Neural cell (in vitro differentiated cells): ENCODE results near the gene MICAL2. TPM values are rescaled to one million over a fixed set of nuclear protein-coding genes. Genes with fewer than 3 reads are reported as not detected.

Experiments
- H2AFZ ChIP-seq: fragments of 200-600, 300-800 bp; sonication (generic), shearing (Covaris generic); 2 replicates; pipeline ENCODE4 v1.6.0; 2014; ENCODE audit warnings: low read depth, mild to moderate bottlenecking, antibody characterized with exemption, low read length, moderate library complexity
- H3F3A ChIP-seq: fragments of 200-600 bp; shearing (Covaris generic); 2 replicates; pipeline ENCODE4 v1.6.1; 2016; ENCODE audit warnings: mild to moderate bottlenecking, moderate library complexity, mixed read lengths, antibody characterized with exemption, low read length; ENCODE audit not compliant: insufficient read depth, poor library complexity, severe bottlenecking
- H3K27ac ChIP-seq: fragments of 200-600, 300-800 bp; sonication (generic), shearing (Covaris generic); 2 replicates; pipeline ENCODE4 v1.5.1; 2014; ENCODE audit warnings: mild to moderate bottlenecking, low read length, moderate library complexity
- H3K27me3 ChIP-seq: fragments of 300-800, 200-600 bp; sonication (generic), shearing (Covaris generic); 2 replicates; pipeline ENCODE4 v1.6.0; 2014; ENCODE audit warnings: mild to moderate bottlenecking, low read depth, low read length, moderate library complexity; ENCODE audit not compliant: insufficient read depth
- H3K36me3 ChIP-seq: fragments of 300-800, 200-600 bp; sonication (generic), shearing (Covaris generic); 2 replicates; pipeline ENCODE4 v1.5.1; 2014; ENCODE audit warnings: mild to moderate bottlenecking, antibody characterized with exemption, low read length, moderate library complexity; ENCODE audit not compliant: insufficient read depth
- H3K4me2 ChIP-seq: fragments of 300-800, 200-600 bp; sonication (generic), shearing (Covaris generic); 2 replicates; pipeline ENCODE4 v1.6.0; 2014; ENCODE audit warnings: mild to moderate bottlenecking, low read length
- H3K4me3 ChIP-seq: fragments of 300-800, 200-600 bp; sonication (generic), shearing (Covaris generic); 2 replicates; pipeline ENCODE4 v1.5.1; 2014; ENCODE audit warnings: mild to moderate bottlenecking, low read length, moderate library complexity
- H3K79me2 ChIP-seq: fragments of 200-600 bp; shearing (Covaris generic); replicated peaks from 2 replicates; pipeline ENCODE4 v1.6.0; 2014; ENCODE audit warnings: mild to moderate bottlenecking, low read length, moderate library complexity; ENCODE audit not compliant: insufficient read depth
- H3K9ac ChIP-seq: fragments of 300-800, 200-600 bp; sonication (generic), shearing (Covaris generic); 2 replicates; pipeline ENCODE4 v1.6.1; 2016; ENCODE audit warnings: mild to moderate bottlenecking, low read length, mixed read lengths
- H3K9me2 ChIP-seq: fragments of 200-600 bp; shearing (Covaris generic); 2 replicates; pipeline ENCODE4 v1.6.1; 2016; ENCODE audit warnings: mild to moderate bottlenecking, low read length, mixed read lengths; ENCODE audit not compliant: insufficient read depth
- H3K9me3 ChIP-seq: fragments of 200-600, 300-800 bp; sonication (generic), shearing (Covaris generic); 2 replicates; pipeline ENCODE4 v1.6.1; 2016; ENCODE audit warnings: mild to moderate bottlenecking, mixed run types, low read length, moderate library complexity, mixed read lengths
- H4K20me1 ChIP-seq: fragments of 200-600 bp; shearing (Covaris generic); 2 replicates; pipeline ENCODE4 v1.6.1; 2016; ENCODE audit warnings: mild to moderate bottlenecking, mixed run types; ENCODE audit not compliant: insufficient read depth
- EP300 ChIP-seq: fragments of 450-650 bp; conservative IDR thresholded peaks from 2 replicates; pipeline ENCODE4 v1.6.1; 2014; ENCODE audit warnings: antibody characterized with exemption, mild to moderate bottlenecking, moderate library complexity; ENCODE audit not compliant: poor library complexity, severe bottlenecking
- EZH2 ChIP-seq: fragments of 200-600, 300-800 bp; shearing (Covaris generic), sonication (generic); IDR thresholded peaks from 2 replicates; pipeline ENCODE4 v1.6.1; 2014; ENCODE audit warnings: antibody characterized with exemption, low read length, borderline replicate concordance, mild to moderate bottlenecking; ENCODE audit not compliant: insufficient read depth, poor library complexity, severe bottlenecking
- MXI1 ChIP-seq: fragments of 450-650 bp; conservative IDR thresholded peaks from 2 replicates; pipeline ENCODE4 v1.6.1; 2014; ENCODE audit warnings: antibody characterized with exemption, mild to moderate bottlenecking; ENCODE audit not compliant: poor library complexity, severe bottlenecking
- POLR2AphosphoS5 ChIP-seq: IDR thresholded peaks from 2 replicates; pipeline ENCODE4 v1.6.1; 2012
- RAD21 ChIP-seq: fragments of 450-650 bp; conservative IDR thresholded peaks from 2 replicates; pipeline ENCODE4 v1.6.1; 2014; ENCODE audit warnings: antibody characterized with exemption, mild to moderate bottlenecking, moderate library complexity
- SMC3 ChIP-seq: fragments of 450-650 bp; conservative IDR thresholded peaks from 2 replicates; pipeline ENCODE4 v1.6.1; 2014; ENCODE audit warnings: antibody characterized with exemption, mild to moderate bottlenecking, moderate library complexity; ENCODE audit not compliant: poor library complexity
- TAF1 ChIP-seq: IDR thresholded peaks from 2 replicates; pipeline ENCODE4 v1.6.1; 2012; ENCODE audit warnings: low read depth
- polyA plus RNA-seq: library from polyadenylated mRNA; depleted of rRNA; stranded (reverse); fragments of >200 nt; gene quantifications from 2 replicates; pipeline ENCODE4 v1.2.3, GENCODE V29; 2014
- TF ChIP-seq, protein P1 (sequence below): fragments of 450-650 bp; IDR thresholded peaks from 2 replicates; pipeline ENCODE4 v1.5.1; 2014; ENCODE audit warnings: antibody characterized with exemption, mild to moderate bottlenecking, moderate library complexity; ENCODE audit not compliant: poor library complexity, severe bottlenecking
- TF ChIP-seq, protein P2 (sequence below): IDR thresholded peaks from 2 replicates; pipeline ENCODE4 v1.6.1; 2012; ENCODE audit warnings: borderline replicate concordance

MICAL2 gene
- polyA plus RNA-seq, 1 donor from 2014 or later = 2.2 TPM

DNA sequence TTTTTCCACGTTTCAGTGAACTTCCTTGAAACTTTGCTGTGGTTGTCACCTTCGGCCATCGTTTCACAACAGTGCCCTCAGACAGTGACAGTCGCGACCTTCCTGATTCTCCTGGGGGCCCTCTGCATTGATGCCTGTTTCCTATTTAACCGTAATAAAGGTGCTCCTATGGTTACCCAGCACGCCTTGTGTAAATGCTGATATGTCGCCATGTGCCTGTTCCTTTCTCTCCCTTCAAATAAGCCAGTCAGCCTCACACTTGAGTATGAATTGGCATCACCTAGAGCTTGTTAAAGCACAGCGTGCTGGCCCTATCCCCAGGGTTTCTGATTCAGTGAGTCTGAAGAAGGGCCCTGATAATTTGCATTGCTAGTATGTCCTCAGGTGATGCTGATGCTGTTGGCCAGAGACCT is 104.8 kb downstream of the MICAL2 start:
- Histone ChIP-seq H3K4me3 (no peak overlapping the region), H3F3A (no peaks in the 10 kb centered on the region), H3K79me2 (no peaks in the 10 kb centered on the region), H3K27me3 (no peaks in the 10 kb centered on the region), H3K27ac (peak overlapping the region; percentile 22), H2AFZ (no peak overlapping the region), H3K9me3 (no peaks in the 10 kb centered on the region), H4K20me1 (no peaks in the 10 kb centered on the region), H3K9ac (no peak overlapping the region), H3K4me2 (no peak overlapping the region), H3K36me3 (no peaks in the 10 kb centered on the region), H3K9me2 (no peaks in the 10 kb centered on the region)
- TF ChIP-seq, protein P1, sequence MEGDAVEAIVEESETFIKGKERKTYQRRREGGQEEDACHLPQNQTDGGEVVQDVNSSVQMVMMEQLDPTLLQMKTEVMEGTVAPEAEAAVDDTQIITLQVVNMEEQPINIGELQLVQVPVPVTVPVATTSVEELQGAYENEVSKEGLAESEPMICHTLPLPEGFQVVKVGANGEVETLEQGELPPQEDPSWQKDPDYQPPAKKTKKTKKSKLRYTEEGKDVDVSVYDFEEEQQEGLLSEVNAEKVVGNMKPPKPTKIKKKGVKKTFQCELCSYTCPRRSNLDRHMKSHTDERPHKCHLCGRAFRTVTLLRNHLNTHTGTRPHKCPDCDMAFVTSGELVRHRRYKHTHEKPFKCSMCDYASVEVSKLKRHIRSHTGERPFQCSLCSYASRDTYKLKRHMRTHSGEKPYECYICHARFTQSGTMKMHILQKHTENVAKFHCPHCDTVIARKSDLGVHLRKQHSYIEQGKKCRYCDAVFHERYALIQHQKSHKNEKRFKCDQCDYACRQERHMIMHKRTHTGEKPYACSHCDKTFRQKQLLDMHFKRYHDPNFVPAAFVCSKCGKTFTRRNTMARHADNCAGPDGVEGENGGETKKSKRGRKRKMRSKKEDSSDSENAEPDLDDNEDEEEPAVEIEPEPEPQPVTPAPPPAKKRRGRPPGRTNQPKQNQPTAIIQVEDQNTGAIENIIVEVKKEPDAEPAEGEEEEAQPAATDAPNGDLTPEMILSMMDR = no peak
- TF ChIP-seq RAD21 (no peak), POLR2AphosphoS5 (peak; percentile 31), TAF1 (peak; percentile 22), EZH2 (no peak), SMC3 (no peak), EP300 (peak; percentile 40), MXI1 (peak; percentile 36)
- TF ChIP-seq, protein P2, sequence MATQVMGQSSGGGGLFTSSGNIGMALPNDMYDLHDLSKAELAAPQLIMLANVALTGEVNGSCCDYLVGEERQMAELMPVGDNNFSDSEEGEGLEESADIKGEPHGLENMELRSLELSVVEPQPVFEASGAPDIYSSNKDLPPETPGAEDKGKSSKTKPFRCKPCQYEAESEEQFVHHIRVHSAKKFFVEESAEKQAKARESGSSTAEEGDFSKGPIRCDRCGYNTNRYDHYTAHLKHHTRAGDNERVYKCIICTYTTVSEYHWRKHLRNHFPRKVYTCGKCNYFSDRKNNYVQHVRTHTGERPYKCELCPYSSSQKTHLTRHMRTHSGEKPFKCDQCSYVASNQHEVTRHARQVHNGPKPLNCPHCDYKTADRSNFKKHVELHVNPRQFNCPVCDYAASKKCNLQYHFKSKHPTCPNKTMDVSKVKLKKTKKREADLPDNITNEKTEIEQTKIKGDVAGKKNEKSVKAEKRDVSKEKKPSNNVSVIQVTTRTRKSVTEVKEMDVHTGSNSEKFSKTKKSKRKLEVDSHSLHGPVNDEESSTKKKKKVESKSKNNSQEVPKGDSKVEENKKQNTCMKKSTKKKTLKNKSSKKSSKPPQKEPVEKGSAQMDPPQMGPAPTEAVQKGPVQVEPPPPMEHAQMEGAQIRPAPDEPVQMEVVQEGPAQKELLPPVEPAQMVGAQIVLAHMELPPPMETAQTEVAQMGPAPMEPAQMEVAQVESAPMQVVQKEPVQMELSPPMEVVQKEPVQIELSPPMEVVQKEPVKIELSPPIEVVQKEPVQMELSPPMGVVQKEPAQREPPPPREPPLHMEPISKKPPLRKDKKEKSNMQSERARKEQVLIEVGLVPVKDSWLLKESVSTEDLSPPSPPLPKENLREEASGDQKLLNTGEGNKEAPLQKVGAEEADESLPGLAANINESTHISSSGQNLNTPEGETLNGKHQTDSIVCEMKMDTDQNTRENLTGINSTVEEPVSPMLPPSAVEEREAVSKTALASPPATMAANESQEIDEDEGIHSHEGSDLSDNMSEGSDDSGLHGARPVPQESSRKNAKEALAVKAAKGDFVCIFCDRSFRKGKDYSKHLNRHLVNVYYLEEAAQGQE = no peak

GRCh38 chr11:12216041-12216451 is 105.7 kb downstream of the MICAL2 start:
- TF ChIP-seq EZH2 (no peak), MXI1 (no peak), TAF1 (no peak), EP300 (no peak), POLR2AphosphoS5 (no peak), SMC3 (no peak), RAD21 (no peak)
- TF ChIP-seq, protein P2 = no peak
- TF ChIP-seq, protein P1 = no peak
- H3K27ac ChIP-seq = no peak overlapping the region
- H3K9me2 ChIP-seq = no peaks in the 10 kb centered on the region
- H3K79me2 ChIP-seq = no peaks in the 10 kb centered on the region
- no peaks in the 10 kb centered on the region for H3K27me3 ChIP-seq
- no peak overlapping the region for H2AFZ ChIP-seq
- H3F3A ChIP-seq = no peaks in the 10 kb centered on the region
- no peak overlapping the region for H3K4me2 ChIP-seq
- H3K4me3 ChIP-seq = no peak overlapping the region
- no peak overlapping the region for H3K9ac ChIP-seq
- H4K20me1 ChIP-seq = no peaks in the 10 kb centered on the region
- H3K36me3 ChIP-seq = no peaks in the 10 kb centered on the region
- no peaks in the 10 kb centered on the region for H3K9me3 ChIP-seq
